ENCODE data around the gene CDHR5.
"Not testable (repeated sequence)": the region's sequence is repeated elsewhere in the genome, so short reads cannot be mapped to it uniquely, and the experiment has no call there.

Gene CDHR5

DNA sequence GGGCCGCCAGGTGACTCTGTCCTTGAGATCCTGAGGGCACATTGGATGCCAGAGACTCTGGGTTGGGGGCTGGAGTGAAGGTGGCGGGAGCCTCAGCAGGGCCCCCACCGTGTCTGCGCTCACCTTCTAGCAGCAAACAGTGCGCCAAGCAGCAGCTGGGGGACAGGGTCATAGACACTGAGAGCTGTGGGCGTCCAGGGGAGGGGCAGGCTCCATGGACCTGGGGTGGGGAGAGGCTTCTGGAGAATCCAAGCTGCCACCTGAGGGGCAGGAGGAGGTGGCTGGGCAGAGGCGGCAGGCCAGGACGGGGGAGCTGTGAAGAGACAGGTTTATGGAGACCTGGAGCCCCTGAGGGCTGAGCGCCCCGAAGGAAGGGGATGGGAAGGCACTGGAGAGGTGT is 40.5 kb downstream of the CDHR5 start:
- no peak for DNase-seq

- DNase-seq: no peak
Observed at GRCh38 chr11:581752-582151, 43.0 kb downstream of the CDHR5 start.

DNA sequence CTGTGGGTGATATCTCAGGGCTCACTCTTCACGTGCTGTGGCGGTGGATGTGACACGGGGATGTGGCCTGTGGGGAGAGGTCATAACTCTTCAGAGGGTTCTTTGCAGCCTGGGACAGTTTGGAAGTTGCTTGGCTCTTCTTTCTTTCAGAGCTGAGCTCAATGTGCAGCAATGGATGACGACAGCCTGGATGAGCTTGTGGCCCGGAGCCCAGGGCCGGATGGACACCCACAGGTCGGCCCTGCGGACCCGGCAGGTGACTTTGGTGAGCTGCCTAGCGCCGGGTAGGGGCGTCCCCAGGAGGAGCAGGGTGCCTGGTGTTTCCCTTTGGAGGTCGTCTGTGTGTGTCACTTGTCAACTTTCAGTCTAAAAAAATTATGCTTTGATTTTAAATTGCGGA is 43.4 kb downstream of the CDHR5 start:
- DNase-seq: no peak

DNA sequence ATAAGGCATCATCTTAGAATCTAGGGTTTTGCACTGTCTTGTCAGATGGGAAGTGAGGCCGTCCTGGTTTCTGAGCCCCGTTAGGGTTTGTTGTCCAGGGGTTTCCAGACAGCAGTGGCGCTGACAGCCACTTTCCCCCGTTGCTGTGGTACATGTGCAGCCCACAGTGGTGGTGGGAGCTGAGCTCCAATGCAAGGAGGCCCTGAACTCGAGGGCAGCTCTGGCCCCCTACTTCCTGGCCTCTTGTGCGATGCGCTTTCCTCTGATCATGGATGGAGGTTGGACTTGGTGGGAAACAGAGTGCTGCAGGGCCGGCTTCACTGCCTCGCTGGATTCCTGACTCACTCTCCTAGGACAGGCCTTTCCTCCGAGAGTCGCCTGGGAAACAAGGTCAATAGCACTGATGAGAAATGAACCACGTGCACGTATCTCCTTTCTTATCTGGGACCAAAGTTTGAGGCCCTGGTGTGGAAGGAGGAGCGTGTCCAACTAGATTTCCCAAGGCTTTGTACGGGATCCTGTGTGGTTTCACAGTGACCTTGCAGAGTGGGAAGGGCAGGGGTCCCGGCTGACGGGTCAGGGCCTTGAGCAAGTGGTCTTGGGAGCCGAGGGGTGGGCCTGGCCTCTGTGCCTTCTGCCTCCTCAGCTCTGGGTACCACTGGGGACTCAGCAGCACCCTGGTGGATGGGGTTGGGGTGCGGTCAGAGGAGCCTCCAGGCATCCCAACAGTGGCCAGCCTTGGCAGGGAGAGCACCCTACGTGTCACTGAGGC is 44.7 kb downstream of the CDHR5 start:
- DNase-seq: no peak

DNA sequence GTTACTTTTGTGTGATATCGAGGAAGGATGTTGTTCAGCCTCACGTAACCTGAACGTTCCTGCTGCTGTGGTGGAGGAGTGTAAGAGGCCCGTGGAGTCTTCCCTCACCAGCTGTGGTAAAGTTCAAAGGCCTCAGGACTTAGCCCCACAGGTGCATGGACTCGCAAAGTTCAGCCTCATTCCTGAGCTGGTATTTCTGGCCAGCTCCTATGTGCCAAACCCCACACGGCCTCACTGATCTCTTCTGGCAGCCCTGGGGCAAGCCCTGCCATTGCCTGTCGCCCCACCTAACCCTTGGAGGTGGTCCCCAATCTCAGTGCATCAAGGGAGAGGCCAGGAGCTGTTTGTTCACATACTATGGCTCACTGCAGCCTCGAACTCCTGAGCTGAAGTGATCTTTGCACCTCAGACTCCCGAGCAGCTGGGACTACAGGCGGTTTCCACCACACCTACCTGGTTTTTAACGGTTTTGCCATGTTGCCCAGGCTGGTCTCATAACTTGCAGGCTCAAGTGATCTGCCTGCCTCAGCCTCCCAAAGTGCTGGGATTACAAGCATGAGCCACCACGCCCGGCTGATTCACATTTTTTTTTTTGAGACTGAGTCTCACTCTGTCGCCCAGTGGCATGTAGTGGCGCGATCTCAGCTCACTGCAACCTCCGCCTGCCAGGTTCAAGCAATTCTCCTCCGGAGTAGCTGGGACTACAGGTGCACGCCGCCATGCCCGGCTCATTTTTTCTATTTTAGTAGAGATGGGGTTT is 46.3 kb downstream of the CDHR5 start:
- no peak for DNase-seq

DNA sequence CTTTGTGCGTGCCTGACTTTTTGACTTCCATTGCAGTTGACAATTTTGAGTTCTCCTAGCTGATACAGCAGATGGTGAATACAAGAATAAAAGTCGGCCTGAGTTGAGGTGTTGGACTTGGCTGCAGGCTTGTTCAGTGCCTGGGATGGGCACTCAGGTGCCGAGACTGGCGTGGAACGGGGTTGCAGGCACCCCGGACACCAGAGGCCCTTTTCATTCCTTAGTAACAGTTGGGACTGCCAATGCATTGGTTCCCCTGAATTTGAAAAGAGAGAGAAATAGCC is 47.2 kb downstream of the CDHR5 start:
- DNase-seq: no peak

GRCh38 chr11:576811-577610 is 47.7 kb downstream of the CDHR5 start:
- peak in 1 of 4 experiments; percentile 31 for DNase-seq

DNA sequence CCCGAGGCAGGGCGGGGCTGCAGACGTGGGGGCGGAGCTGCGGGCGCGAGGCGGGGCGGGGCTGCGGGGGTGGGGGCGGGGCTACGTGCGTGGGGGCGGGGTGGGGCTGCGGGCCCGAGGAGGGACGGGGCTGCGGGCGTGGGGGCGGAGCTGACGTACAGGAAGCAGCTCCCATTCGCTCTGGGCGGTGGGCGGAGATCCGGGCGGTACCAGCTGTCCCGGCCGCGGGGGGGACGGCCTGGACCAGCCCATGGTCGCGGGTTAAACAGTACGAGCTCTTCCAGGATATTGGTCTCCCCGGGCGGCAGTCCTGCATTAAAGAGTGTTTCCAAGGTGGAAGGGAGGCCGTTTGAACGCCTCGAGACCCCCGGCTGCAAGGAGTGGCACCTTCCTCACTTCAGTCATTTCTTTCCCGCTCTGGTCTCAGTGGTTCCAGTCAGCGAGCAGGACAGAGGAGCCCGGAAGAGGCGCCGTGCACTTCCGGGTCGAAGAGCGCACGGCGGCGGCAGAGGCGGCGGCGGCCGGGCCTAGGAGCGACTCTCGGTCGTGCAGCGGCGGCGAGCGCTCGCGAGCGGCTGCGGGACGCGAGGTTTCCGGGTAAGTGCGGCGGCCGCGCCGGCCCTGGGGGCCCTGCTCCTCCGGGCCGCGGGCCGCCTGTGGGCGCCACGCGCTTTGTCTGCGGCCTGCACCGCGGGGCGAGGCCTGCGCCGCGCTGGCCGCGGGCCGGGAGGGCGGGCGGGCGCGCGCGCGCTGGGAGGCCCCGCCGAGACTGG is 48.6 kb downstream of the CDHR5 start, which contains the start of gene PHRF1:
PHRF1 (plus strand) TSS at position 475 of the 773 bp plus-strand sequence. CDS start 5,043 bp downstream, outside the sequence.
- DNase-seq: peak; percentile 95 to 99 (median 98)

DNA sequence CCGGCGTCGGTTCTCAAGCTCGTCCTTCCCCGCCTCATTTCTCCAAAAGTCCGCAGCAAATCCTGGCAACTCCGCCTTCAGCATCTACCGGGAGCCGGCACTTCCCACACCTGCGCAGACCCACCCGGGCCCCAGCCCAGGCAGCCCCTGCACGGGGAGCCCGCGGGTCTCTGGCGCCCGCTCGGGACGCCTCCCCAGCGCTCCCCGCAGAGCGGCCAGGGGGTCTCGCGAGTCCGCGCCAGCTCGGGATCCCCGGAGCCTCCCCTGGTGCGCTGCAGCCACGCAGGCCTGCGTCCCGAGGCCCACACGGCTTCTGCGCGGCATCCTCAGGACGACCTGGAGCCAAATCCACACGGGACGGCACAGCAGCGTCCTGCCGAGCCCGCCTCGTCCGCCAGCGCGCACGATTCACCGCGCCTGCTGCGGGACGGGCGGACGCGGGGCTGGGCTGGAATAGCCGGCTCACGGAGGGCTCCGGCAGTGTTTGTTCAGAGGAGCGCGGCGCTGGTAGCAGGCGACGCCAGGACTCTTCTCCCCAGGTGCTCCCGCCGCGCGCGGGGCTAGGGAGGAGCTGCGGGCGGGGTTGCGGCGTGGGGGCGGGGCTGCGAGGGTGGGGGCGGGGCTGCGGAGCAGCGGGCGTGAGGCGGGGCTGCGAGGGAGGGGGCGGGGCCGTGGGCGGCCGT is 49.3 kb downstream of the CDHR5 start:
- DNase-seq: peak in 2 of 4 experiments; percentile 13 to 41

GRCh38 chr11:574632-575312 is 50.0 kb downstream of the CDHR5 start:
- peak in 1 of 4 experiments; percentile 51 for DNase-seq

- DNase-seq: not testable (repeated sequence)
Observed at GRCh38 chr11:574031-574570, 50.7 kb downstream of the CDHR5 start.

- no peak for DNase-seq
Observed at GRCh38 chr11:573146-573759, 51.5 kb downstream of the CDHR5 start.

- DNase-seq: no peak
Observed at GRCh38 chr11:571802-572185, 53.0 kb downstream of the CDHR5 start.

DNA sequence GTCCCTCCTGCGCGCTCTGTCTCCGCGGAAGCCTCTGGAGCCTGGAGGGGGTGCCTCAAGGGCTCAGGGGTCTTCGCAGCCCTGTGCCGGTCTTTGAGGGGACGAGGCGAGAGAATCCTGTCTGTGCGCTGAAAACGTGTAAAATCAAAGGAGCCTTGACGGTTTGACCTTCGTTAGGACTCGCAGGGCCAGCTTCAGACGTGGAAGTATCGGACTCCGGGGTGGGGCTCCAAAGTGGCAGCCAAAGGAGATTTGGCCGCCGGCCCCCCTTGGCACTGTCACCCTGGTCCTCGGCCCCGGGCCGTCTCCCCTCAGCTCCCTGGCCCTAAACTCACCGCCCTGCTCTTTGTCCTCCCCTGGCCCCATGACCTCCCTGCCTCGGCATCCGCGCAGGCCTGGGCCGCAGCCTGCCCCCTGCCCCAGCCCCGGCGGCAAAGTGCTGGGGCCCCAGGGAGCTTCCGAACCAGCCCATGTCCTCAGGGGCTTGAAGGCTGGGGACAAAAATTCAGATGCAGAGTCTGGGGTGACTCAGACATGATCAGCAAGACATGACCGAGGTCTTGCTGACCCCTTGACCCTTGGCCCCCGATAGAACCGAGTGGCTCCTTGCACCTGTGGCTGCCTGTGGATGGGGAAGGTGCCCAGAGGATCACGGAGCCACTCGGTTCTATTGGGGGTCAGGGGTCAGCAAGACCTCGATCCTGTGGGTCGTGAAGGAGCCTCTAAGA is 55.4 kb downstream of the CDHR5 start:
- peak in 1 of 4 experiments; percentile 27 for DNase-seq

- DNase-seq: peak; percentile 96 to 99 (median 97)
Observed at GRCh38 chr11:568306-569157, 56.2 kb downstream of the CDHR5 start.

DNA sequence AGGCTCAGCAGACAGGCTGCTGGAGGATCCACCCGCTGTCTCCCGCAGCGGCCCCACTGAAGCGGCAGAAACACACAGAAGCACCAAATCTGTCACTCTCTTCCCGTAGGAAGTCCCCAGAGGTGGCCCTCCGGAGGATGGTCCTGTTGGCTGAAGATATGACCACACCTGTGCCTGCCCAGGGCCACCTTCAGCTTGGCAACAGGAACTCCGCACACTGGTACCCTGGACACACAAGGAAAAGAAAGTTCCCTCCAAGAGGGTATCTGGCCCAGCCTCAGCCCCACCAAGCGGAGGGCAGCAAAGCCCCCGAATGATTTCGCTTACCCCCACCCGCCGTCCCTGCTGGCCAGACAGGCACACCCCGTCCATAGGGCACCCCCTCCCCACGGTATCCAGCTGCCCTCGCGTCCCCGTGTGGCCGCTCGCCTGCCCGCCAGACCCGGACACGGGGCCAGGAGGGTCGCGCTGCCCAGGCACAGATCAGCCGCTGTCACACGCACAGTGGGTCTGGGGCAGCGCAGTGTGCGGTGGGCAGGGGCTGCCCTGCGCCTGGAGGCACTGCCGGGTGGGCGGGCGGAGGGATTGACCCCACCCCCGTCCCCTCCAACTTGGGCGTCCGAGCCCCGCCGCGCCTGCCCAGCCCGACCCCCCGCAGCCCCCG is 57.0 kb downstream of the CDHR5 start:
- DNase-seq: peak in 1 of 4 experiments; percentile 16

GRCh38 chr11:567011-567628 is 57.6 kb downstream of the CDHR5 start:
- DNase-seq: no peak
